HG03045 (cell line): ENCODE results near the gene DNAJC7.
A peak's percentile ranks its signal among the peaks of the same experiment; 100 is the strongest.
"Not testable (repeated sequence)": the region's sequence is repeated elsewhere in the genome, so short reads cannot be mapped to it uniquely, and the experiment has no call there.

ENCODE experiments used
- ATAC-seq: cut with Tn5 transposase; IDR thresholded peaks from one replicate; pipeline ENCODE4 v1.9.1; 2021; ENCODE audit warnings: mild to moderate bottlenecking, moderate library complexity; ENCODE audit not compliant: unreplicated experiment

DNAJC7 gene

DNA sequence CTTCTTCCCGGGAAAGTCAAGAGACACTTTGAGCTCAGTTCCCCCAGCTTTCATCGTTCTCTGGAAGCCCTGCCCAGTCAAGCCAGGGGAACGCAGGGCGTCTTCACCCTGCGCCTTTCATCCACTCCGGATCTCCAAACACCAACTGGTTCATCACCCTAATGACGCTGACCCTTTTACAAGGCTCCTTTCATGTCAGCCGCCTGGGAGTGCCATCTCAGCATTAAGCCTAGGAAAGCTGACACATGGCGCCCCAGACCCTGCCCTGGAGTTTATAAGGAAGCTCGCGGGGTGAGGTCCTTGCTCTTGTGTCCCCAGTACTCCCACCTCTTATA lies 594 bp upstream of the DNAJC7 start:
- peak; percentile 5 for ATAC-seq

DNA sequence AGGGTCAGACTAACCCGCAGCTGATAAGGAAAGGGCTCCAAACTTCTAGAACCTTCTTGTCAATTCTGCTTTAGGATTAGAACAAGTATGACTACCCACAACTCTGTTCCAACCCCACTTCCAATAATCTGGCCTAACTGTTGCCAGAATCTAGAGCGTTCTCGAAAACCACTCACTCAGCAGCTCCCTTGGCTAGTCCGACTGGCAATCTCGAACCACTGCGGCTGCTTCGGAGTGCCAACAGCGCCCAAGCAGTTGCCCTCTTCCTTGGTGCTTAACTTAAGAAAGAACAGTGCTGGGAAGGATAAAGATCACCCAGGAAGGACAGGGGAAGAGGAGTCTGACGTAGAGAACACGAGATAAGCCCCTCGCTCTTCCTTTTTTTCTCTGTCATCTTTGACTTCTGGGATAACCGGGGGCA lies 818 bp downstream of the DNAJC7 start:
- no peak for ATAC-seq

DNA sequence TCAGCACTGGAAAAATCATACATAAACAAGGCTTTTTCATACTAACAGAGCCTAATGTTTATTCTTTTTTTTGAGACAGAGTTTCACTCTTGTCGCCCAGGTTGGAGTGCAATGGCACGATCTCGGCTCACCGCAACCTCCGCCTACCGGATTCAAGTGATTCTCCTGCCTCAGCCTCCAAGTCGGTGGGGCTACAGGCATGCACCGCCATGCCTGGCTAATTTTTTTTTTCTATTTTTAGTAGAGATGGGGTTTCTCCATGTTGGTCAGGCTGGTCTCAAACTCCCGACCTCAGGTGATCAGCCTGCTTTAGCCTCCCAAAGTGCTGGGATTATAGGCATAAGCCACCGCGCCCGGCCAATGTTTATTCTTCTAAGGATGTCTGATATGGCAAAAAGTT lies 3.5 kb downstream of the DNAJC7 start:
- ATAC-seq, result not testable (repeated sequence)

DNA sequence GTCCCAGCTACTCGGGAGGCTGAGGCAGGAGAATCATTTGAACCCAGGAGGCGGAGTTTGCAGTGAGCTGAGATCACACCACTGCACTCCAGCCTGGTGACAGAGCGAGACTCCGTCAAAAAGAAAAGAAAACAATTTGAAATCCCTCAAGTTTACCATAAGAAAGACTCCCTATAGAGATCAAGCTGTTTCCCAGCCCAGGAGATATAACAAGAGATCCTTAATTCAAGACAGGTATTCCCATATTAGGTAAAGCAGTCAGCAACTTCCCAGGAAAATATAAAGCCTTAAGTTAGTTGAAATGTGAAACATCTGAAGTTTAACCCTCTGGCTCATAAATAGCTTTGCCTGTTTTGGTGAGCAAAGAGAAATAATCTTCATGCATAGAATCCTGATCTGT lies 4.9 kb downstream of the DNAJC7 start:
- not testable (repeated sequence) for ATAC-seq

DNA sequence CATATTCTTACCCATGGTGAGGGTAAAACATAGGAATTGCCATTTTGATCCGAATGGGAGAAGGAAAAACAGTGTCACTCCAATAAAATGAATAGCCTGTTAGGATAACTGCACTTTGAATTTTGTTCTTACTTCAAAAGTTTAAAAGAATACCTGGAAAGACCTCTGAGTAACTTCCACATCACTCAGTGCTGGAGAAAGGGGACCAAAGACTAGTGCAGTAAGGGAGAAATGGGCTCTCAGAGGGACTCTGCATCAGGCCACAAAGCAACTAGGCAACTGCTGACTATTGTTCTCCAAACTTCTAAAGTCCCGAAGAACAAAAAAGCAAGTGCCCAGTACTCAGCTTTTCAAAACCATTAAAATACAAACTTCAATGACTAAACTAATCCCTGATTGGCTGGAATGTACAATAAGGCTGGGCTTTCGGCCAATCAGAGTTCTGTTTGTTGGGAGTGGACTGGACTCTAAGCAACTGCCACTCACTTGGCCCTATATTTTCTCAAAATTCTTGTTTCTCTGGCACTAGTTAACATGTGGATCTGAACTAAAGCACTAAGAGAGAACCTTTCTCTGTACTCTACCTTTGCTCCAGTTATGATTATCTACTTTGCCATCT lies 6.2 kb downstream of the DNAJC7 start:
- ATAC-seq, result no peak

DNA sequence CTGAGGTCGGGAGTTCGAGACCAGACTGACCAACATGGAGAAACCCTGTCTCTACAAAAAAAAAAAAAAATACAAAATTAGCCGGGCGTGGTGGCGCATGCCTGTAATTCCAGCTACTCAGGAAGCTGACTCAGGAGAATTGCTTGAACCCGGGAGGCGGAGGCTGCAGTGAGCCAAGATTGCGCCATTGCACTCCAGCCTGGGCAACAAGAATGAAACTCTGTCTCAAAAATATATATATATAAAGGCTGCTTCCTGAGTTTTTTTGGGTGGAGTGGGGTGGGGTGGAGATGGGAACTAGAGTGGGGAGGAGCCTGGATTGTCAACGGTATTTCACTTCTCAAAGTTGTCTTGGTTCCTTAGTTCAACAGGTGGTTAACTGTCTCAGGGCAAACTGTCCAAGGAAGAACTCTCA lies 7.0 kb downstream of the DNAJC7 start:
- not testable (repeated sequence) for ATAC-seq

DNA sequence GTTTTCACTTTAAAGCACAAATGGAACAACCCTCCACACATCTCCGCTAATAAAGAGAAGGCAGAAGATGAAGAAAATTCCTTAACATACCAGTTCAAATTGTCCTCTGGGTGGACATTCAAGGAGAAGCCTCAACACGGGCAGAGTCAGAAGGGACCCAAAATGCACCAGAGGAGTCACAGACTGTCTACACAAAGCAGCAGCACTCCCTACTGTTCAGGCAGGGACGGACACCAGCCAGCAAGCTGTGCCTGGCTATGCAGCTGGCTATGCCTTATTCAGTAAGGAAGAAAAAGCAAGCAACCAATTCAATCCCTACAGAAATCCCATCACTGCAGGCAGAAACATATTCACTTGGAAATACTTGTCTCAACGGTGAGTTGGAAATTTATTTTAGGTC lies 8.1 kb downstream of the DNAJC7 start:
- ATAC-seq, result no peak

DNA sequence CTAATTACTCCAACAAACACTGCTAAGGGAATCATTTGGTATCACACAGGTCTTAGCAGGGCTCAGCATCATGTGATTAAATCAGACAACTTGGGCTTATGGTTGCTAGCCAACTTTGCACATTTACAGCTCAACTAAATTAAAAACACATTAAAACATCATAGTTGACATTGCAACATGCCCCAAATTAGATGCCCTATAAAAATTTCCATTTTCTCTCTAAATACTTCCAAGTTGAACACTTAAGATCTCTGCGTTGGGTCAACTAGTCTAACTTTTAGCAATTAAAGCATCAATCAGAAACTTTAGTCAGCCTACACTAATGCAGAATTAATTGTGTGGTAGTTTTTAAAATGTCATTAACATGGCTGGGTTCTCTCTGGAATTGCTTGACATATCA lies 12.1 kb downstream of the DNAJC7 start:
- ATAC-seq, result no peak

DNA sequence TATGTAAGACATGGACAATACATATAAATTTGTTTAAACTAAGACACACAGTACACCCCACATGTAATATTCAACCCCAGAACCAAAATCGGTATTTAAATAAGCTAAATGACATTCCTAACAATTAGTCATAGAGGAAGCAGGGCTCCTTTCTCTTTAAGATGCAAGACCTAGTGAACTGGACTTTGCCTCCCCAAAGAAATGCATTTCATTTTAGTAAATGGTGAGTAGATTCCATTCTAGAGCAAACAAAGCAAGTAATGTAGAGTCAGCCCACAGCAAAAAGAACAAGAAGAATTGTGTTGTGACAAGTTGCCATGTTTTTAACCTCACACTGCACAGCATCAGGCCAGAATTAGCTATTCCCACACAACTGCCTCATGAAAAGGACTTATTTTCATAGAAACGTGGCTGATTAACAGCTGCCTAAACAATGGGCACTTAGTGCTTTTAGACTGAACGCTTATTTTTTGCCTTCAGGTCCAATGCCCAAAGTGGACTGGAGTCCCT lies 14.4 kb downstream of the DNAJC7 start:
- no peak for ATAC-seq

DNA sequence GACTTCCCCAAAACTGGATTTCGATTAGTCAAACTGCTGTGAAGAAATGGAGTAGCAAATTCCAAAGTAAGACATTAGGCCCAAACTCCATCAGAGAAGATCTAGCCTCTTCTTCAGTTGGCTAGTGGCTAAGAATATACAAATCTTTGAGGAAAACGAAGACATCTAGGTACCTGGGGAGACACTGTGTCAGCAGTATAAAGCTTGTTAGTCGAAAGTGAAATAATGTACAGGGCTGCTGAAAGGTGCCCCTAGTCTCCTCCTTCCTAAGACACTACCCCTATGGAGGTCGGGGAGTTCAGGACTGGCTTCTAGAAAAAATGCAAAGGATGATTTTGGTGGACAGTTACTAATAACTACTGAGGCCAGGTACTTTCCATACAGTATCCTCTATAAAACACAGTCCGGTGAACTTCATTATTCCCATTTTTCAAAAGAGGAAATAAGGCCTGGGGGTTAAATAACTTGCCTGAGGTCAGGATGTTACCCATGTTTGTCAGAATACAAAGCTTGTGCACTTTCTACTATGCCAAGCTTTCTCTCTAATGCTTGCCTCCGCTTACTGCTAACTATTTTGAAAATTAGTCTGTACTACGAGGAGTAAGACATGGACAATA lies 15.0 kb downstream of the DNAJC7 start:
- no peak for ATAC-seq

DNA sequence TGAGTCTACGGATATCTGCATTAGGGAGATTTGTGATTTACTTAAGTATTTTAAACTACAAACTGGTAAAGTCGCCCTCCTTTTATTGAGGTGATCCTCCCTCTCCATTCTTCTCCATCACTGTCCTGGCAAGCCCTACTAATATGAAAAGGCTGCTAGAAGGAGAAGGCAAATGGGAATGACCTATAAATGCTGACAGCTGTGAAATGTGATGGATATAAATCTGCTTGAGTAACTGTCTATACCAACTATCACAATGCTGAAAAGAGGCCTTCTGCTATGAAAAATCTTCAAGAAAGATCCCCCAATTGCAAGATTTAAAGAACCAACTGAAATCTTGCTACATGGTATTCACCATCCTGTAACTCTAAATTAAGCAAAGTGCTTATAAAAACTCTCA lies 15.5 kb downstream of the DNAJC7 start:
- ATAC-seq, result no peak

DNA sequence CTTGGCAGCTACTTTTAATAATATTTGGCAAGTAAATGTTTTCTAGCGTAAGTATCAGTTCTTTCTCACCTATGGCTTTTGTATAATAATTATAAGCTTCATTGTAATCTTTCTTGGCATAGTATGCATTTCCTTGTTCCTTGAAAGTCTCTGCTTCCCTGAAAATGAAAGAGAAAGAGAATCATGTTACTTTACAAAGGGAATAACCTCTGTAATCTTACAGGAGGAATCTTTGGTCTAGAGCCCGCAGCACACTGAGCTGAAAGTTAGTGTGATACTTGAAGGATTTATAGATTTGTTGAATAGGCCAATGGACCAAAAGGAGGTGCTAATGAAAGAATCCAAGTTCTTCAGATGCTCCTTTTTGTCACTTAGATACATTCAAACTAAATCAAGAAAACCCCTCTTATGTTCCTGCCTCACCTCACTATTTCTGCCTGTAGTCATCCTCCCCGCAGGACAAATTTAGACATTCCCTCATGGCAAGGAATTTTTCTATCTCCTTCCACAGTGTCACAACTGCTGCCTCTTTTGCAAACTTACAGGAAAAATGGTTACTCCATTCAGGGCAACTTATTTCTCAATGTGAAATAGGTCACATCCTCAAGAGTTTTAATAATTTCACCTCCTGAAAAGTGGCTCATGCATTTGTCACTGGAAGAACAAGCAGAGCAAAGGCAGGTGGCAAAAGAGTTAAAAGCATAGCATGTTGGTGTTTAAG lies 16.7 kb downstream of the DNAJC7 start:
- ATAC-seq, result no peak

DNA sequence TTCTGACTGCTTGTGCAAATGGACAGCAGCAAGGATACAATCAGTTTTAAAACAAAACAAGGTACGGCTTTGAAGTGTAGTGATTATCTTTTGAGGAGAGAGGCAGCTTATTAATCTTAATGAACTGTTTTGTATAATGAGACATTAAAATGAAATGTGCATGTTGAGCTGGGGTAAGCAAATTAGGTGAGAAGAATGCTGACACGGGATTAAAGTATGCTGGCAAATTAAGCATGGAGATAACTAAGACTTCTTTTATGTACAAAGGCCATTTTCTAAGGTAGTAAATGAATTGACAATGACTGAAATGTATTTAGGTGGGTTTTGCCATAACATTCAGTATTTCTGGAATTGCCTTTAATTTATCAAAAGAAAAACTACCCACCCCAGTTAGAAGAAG lies 18.7 kb downstream of the DNAJC7 start:
- no peak for ATAC-seq

DNA sequence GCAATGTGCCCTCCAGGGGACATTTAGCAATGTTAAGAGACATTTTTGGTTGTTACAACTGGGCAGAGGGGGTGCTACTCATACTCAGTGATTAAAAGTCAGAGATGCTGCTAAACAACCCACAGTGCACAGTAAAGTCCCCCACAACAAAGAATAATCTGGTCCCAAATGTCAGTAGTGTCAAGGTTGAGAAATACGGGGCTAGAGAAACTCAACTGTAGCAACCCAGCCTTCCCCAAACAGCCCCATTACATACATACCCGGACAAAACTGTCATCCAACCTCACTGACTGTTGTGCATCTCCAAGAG lies 20.4 kb downstream of the DNAJC7 start:
- no peak for ATAC-seq

DNA sequence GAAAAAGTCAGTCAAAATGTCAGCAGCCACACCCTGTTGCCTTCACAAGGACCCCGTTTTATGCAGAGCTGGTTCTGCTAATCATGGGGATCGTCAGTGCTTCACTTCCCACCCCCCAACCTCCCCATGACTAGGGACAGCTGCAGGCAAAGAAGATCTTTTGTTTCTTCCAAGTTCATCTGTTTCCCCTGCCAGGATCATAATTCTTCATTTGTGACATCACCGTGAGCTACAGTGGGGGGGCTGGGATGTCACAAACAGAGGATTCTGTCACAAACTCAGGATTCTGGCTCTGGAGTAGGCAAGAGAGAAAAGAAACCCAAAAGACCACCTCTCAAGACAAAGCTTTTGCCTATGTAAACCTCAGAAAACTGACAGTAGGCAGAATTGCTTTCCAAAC lies 24.7 kb downstream of the DNAJC7 start:
- ATAC-seq, result no peak

DNA sequence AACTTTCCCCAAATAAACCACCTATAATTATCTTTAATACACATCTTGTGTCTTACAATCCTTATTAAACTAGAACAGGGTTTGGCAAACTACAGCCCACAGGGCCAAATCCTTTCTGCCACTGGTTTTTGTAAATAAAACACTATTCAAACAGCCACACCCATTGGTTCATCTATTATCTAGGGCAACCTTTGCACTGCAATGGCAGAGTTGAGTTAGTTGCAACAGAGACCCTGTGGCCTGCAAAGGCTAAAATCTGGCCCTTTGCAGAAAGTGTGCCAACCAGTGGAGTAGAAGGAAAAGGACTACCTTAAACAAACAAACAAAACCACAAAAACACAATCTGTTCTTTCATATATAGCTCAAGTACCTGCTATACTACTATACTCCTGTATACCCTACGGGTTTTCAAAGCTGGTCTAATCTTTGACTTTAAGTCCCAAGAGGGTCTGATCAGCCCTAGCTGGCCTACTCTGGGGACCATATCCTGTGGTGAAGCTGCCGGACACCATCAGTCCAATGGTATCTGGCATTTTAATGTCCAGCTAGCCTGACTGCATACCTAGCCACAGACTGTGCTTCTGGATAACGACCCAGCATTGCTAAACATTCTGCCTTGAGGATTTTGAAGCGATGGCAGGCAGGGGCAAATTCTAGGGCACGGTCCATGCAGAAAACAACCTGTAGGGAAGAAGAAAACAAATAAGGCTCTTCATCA lies 27.4 kb downstream of the DNAJC7 start:
- ATAC-seq, result no peak

DNA sequence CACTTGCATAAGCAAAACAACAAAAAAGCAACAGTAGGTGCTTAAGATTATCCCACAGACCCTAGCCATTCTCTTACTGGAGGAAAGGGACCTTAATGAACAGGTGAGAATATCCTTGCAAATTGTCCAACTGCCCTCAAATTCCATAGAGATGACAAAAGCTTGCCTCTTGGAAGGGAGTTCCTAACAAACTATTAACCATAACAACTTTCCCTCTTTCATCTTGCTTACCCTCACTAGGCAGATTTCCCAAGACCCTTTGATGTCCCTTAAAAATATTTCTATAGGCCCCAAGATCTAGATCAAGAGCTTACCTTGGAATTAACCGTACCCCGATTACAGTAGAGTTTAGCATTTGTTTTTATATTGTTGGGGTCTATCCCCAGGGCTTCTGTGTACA lies 28.8 kb downstream of the DNAJC7 start:
- ATAC-seq, result no peak

DNA sequence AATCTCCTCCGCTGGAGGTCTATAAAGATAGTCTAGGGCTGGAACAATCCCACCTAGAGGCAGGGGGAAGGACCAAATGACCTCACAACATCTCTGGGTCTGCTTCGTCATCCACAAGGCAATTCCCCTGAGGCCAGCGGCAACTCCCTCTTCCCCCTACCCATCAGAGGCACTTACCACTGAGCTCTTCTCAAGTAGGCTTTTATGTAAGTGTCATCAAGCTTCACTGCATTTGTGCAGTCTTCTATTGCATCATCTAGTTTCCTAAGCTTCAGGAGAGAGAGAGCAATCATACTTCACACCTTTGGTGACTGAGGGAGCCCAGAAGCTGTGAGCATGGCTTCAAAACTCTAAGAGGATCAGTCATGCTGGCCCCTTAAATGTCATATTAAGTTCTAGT lies 29.6 kb downstream of the DNAJC7 start:
- ATAC-seq, result no peak

DNA sequence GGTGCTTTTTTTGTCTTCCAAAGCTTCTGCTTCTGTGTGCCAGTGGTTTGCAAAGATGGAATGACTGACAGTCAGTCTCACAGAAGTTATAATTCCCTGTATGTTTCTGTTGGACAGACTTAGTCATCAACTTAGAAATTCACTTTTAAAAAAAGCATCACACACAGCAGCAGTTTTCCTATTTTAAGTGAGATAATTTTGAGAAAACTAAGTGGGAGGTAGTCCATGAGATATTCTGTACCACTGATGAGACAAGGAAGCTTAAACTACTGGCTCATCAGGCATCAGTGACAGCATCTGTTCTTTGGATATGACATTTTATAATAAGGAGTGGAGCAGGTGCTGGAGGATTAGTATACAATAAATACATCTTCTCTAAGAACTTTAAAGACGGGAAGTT lies 30.6 kb downstream of the DNAJC7 start:
- ATAC-seq, result no peak

DNA sequence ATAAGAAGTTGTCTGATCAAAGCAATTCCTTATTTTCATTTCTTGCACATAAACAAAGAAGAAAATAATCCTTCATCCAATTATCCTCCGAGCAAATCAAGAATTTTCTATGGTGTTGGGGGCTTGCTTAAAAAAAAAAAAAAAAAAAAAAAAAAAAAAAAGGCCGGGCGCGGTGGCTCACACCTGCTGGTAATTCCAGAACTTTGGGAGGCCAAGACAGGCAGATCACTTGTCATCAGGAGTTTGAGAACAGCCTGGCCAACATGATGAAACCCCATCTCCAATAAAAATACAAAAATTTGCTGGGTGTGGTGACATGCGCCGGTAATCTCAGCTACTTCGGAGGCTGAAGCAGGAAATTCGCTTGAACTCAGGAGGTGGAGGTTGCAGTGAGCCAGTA lies 31.3 kb downstream of the DNAJC7 start:
- no peak for ATAC-seq

DNA sequence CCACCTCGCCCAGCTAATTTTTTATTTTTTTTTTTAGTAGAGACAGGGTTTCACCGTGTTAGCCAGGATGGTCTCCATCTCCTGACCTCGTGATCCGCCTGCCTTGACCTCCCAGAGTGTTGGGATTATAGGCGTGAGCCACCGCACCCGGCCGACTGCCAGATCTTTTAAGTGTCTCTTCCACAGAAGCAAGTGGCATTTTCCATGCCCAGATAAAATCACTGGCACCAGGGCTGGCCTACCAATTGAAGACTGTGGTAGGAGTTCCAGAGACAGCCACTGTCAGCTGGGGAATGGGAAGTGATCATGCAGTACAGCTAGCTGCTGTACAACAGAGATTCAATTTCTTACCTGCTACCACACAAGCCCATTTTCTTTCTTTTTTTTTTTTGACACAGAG lies 32.8 kb downstream of the DNAJC7 start:
- ATAC-seq, result no peak
